HL-60 (cell line): Measurements from ENCODE around the gene TMEM150A.
"Not testable (repeated sequence)": the region's sequence is repeated elsewhere in the genome, so short reads cannot be mapped to it uniquely, and the experiment has no call there.

Experiments
- CTCF ChIP-seq: IDR thresholded peaks from one replicate; pipeline ENCODE4 v1.5.1; 2011; ENCODE audit warnings: low read length, control low read depth, inconsistent platforms; ENCODE audit not compliant: insufficient read depth
- GABPA ChIP-seq: IDR thresholded peaks from 2 replicates; pipeline ENCODE4 v1.6.1; 2012; ENCODE audit warnings: low read depth
- POLR2AphosphoS5 ChIP-seq: IDR thresholded peaks from 2 replicates; pipeline ENCODE4 v1.6.1; 2012; ENCODE audit warnings: low read depth
- REST ChIP-seq: IDR thresholded peaks from 2 replicates; pipeline ENCODE4 v1.6.1; 2012; ENCODE audit warnings: low read depth; ENCODE audit not compliant: insufficient replicate concordance
- SPI1 ChIP-seq: IDR thresholded peaks from 2 replicates; pipeline ENCODE4 v1.6.1; 2012; ENCODE audit warnings: low read depth, mild to moderate bottlenecking, borderline replicate concordance

DNA sequence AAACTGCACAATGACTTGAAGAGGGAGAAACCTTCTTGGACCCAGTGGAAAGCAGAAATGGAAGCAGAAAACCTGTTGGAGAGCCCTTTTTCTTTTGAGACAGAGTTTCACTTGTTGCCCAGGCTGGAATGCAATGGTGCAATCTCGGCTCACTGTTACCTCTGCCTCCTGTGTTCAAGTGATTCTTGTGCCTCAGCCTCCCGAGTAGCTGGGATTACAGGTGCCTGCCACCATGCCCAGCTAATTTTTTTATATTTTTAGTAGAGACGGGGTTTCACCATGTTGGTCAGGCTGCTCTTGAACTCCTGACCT, 1.6 kb upstream of the TMEM150A start:
- TF ChIP-seq CTCF, POLR2AphosphoS5, REST, GABPA, SPI1: not testable (repeated sequence)
